Dedifferentiated amniotic fluid mesenchymal stem cell (primary cell): Measurements from ENCODE around the gene PIK3CG.
"Not testable (repeated sequence)": the region's sequence is repeated elsewhere in the genome, so short reads cannot be mapped to it uniquely, and the experiment has no call there.

ENCODE experiments used
- DNase-seq: peaks from one replicate; pipeline ENCODE4 v3.0.0-alpha.2; 2016; ENCODE audit errors: extremely low spot score

Gene PIK3CG

DNA sequence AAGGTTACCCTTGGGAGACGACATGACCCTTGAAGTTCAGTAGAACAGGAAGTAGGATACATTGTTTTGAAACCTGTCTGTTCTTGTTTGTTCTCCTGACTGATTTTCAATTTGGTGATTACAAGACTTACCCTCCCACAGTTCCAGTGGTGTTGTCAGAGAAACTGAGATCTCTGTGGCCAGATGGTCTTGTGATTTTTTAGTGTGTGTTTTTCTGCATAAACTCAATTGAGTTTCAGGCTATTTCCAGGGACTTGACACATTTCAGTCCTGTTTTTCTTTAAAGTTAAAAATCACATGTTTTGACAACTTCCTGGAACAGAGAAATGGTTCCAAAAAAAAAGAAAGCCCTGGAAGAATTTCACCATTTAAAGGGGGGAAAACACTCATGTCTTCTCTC is 22.3 kb downstream of the PIK3CG start:
- DNase-seq, result no peak

DNA sequence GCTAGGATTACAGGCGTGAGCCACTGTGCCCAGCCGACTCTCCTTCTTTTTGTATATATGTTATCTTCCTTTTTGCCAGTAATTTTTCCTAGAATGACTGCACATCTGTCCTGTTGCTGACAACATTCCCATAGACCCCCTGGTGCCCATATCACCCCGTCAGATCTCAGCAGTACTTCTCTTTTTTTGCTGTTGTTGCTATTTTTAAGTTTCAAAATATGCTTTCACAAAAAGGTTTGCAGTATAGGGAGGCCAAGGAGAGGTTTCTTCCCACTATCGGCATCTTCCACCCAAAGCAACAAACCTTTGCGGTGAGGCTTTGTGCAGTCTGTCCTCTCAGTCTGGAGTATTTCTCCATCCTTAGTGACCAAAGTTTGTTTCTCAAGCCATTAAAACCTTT is 23.1 kb downstream of the PIK3CG start:
- DNase-seq, result no peak

DNA sequence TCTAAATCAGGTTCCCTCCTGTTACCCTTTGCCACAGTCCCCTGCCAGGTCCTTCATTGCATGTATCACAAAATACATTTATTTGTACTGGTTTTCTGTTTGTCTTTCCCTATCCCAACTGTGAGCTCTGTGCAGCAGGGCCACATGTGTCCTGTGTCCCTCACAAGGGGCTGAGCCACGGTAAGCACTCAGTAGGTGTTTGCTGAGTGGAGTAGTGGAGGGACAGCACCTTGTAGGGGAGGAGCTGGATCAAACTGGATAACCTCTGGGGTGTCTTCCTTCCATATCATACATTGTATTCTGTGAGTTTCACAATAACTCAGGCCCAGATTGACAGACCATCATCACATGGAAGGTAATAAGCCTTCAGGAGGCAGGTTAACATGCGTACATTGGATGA is 25.9 kb downstream of the PIK3CG start:
- no peak for DNase-seq

DNA sequence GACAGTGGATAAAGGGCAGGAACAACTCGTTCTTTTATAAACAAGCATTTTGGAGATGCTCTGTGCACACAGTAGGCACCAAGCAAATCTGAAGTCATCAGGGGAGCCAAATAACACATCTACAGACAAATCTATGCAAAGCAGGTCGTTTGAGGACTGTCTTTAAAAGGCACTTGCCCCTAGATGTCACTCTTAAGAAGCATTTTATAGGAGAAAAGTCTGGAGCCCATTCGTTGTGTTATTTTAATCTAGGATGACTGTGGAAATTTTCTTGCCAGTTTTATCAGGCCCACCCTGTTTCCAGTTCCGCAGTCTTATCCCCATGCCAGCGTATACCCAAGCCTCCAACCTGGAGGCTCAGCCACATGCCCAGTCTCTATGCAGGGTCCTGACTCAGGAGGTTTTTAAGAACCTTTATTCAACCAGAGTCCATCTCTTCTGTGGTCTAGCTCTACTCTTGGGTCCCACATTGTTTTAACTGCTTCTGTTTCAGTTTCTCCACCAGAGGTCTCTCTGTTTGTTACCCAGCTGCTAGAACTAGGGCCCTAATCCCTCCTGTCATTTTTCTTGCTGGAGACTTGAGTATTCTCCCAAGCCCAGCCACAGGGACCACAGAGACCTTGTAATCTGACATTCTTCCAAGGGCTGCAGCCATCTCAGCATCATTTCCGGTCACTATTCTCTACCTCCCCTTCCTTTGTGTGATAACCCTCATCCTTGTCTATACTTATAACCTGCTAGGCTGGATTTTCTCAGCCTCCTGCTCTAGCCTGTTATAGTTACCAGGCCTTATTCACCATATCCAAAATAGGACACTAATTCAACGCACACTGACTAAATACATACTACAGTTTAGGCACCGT is 26.7 kb downstream of the PIK3CG start:
- no peak for DNase-seq

- DNase-seq, result no peak
Measured at GRCh38 chr7:106893591-106893990, 28.5 kb downstream of the PIK3CG start.

GRCh38 chr7:106895246-106895864 is 30.3 kb downstream of the PIK3CG start:
- DNase-seq, result no peak

GRCh38 chr7:106896231-106896630 is 31.1 kb downstream of the PIK3CG start:
- no peak for DNase-seq

GRCh38 chr7:106897553-106897952 is 32.5 kb downstream of the PIK3CG start:
- DNase-seq, result not testable (repeated sequence)

DNA sequence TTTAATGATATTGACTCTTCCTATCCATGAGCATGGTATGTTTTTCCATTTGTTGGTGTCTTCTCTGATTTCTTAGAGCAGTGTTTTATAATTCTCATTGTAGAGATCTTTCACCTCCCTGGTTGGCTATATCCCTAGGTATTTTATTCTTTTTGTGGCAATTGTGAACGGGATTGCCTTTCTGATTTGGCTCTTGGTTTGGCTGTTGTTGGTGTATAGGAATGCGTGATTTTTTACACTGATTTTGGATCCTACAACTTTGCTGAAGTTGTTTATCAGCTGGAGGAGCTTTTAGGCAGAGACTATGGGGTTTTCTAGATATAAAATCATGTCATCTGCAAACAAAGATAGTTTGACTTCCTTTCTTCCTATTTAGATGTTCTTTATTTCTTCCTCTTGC is 33.9 kb downstream of the PIK3CG start:
- not testable (repeated sequence) for DNase-seq

GRCh38 chr7:106901828-106902441 is 36.9 kb downstream of the PIK3CG start:
- no peak for DNase-seq

DNA sequence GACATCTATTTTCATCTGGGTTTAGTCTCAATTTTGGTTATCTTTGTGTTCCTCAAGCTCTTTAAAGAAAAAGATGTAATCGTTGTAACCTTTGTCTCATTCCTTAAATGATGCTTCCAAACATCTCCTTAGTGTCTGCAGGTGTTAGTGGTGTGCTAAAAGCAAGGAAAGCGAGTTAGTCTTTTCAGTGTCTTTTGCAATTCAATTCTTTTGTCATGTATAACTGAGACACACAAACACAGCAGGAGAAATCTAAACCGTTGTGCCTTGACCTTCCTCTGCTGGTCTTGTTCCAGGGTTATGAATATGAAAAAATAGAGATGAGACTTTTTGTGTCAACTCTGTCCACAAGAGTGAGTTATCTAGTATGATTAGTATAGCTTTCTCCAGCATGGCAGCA is 40.7 kb downstream of the PIK3CG start:
- no peak for DNase-seq

GRCh38 chr7:106911959-106912358 is 46.9 kb downstream of the PIK3CG start:
- DNase-seq, result no peak

DNA sequence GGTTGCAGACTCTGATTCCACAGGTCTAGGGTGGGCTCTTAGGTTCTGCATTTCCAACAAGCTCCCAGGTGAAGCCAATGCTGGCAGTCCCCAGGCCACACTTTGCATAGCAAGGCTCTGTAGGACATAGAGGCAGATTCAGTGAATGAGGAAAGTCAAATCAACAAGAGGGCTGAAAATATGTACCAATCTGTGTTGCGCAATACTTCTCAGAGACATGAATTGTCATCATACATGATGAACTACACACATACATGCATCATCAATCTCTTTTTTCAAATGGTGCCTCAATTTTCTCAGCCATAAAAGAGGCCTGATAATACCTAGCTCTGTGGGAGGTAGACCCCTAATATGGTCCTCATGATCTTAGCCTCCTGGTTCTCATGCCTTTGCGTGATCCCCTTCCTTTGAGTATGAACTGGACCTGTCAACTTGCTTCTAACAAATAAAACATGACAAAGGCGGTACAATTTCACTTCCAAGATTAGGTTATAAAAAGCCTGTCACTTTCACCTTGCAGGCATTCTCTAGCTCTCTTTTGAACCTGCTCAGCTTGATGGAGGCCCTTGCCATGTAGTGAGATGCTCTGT is 49.0 kb downstream of the PIK3CG start:
- no peak for DNase-seq

GRCh38 chr7:106915407-106915806 is 50.3 kb downstream of the PIK3CG start:
- DNase-seq, result no peak

DNA sequence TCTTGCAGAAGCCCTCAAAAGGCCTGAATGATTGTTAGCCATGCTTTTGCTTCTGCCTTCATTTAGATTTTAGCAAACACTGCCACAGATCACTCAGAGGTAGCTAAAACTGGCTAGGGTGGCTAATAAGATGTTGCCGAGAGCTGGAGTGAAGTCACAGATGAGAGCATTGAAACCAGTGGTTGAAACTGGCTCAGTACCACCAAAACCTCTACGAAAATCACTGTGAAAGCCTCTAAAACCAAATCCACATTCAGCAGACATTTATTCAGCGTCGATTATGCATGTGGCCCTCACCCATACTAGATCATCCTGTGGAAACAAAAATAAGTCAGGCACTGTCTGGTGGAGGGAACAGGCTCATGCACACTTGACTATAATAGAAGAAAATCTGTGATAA is 50.8 kb downstream of the PIK3CG start:
- DNase-seq, result no peak

DNA sequence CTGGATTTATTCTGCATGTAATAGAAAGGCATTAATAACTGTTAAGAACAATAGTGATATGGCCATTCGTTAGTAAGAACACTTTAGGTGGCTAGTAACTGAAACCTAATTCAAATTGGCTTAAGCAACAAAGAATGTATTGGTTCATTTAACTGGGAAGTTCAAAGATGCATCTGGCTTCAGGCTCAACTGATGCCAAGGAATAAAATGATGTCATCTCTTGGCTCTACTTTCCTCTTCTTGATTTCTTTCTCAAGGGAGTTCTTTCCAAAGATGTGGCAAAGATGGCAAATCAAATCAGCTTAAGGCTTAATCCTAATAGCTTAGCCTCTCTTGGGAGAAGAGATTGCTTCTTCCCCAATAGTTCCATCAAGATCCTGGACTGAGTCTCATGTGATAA is 51.6 kb downstream of the PIK3CG start:
- no peak for DNase-seq

- no peak for DNase-seq
Measured at GRCh38 chr7:106918991-106919390, 53.9 kb downstream of the PIK3CG start.

- DNase-seq, result not testable (repeated sequence)
Measured at GRCh38 chr7:106924468-106924867, 59.4 kb downstream of the PIK3CG start.

GRCh38 chr7:106926892-106927291 is 61.8 kb downstream of the PIK3CG start:
- no peak for DNase-seq

DNA sequence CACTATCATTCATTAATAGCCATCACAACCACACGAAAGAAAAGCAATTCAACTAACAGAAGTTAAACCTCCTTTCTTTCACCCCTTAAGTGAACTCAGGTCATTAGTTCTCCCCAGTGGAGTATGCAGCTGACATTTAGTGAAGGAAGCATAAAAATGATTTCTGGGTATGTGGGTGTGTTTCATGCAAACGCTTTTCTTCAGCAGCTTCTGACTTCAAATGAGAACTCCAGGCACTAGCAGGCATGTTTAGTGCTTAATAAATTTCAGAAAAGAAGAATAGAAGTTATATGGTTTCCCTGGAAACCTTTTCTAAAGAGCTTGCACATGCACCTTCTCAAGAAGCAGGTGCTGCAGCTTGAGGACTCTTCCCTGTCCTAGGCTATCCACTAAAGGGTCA is 62.5 kb downstream of the PIK3CG start:
- DNase-seq, result no peak

- not testable (repeated sequence) for DNase-seq
Measured at GRCh38 chr7:106929616-106930015, 64.5 kb downstream of the PIK3CG start.

- DNase-seq, result no peak
Measured at GRCh38 chr7:106936236-106936635, 71.2 kb downstream of the PIK3CG start.

GRCh38 chr7:106938122-106938521 is 73.0 kb downstream of the PIK3CG start:
- DNase-seq, result not testable (repeated sequence)
